Effector CD4-positive, alpha-beta T cell (primary cell): ENCODE data around the gene PRSS22.

Source experiments
- DNase-seq: peaks from one replicate; pipeline ENCODE4 v3.0.0-alpha.2; 2020

The PRSS22 gene

GRCh38 chr16:2881783-2882649, 24.0 kb upstream of the PRSS22 start:
- DNase-seq: peak; percentile 21

DNA sequence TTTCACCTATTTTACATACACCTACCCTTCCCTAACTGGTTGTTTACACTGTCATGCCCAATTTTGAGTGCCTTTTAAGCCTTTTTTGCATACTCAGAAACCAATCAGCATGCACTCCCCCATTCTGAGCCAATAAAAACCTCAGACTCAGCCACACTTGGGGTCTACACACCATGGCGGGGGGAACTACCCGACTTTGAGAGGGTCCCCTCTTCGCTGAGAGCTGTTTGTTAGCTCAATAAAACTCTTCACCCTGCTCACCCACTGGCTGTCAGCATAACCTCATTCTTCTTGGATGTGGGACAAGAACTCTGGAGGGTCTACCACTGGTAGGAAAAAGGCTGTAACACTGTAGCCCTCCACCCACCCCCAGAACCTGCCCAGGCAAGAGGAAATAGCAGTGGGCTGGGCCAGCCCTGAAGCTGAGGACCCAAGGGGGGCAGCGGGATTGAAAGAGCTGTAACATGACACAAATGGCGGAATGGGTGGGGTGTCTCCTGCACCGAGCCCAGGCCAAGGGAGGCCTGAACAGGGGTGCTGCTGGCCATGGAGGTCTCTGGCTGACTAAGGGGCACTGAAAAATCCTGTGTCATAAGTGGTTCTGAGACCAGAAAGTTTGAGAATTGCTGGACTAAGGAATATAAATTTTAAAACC, 22.0 kb upstream of the PRSS22 start:
- DNase-seq: no peak

- DNase-seq: peak; percentile 48
These were observed 17.0 kb upstream of the PRSS22 start for GRCh38 chr16:2874912-2875362.

DNA sequence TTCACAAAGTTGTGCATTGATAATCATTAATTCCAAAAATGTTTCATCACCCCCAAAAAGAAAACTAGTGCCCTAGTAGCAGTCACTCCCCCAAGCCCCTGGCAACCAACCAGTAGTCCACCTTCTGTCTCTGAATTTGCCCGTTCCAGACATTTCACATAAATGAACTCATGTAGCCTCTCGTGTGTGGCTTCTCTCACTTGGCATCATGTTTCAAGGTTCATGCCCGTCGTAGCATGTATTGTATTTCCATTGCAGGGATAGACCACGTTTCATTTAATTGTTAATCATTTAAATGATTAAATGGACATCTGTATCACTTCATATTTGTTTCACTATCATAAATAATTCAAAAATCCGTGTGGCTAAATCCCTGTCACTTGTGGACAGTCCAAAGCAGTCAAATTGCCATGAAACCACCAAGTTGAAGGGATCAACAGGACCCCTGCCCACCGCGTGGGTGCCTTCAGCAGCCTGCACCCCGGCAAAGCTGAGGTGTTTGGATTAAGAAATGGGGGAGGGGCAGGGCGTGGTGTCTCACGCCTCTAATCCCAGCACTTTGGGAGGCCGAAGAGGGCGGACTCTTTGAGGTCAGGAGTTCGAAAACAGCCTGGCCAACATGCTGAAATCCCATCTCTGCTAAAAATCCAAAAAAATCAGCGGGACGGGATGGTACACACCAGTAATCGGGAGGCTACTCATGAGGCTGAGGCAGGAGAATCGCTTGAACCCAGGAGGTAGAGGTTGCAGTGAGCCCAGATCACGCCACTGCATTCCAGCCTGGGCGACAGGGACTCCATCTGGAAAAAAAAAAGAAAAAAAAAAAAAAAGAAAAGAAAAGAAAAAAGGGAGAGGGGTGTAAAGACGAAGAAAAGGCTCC, 16.3 kb upstream of the PRSS22 start:
- no peak for DNase-seq

GRCh38 chr16:2871926-2872325, 14.0 kb upstream of the PRSS22 start:
- no peak for DNase-seq

DNA sequence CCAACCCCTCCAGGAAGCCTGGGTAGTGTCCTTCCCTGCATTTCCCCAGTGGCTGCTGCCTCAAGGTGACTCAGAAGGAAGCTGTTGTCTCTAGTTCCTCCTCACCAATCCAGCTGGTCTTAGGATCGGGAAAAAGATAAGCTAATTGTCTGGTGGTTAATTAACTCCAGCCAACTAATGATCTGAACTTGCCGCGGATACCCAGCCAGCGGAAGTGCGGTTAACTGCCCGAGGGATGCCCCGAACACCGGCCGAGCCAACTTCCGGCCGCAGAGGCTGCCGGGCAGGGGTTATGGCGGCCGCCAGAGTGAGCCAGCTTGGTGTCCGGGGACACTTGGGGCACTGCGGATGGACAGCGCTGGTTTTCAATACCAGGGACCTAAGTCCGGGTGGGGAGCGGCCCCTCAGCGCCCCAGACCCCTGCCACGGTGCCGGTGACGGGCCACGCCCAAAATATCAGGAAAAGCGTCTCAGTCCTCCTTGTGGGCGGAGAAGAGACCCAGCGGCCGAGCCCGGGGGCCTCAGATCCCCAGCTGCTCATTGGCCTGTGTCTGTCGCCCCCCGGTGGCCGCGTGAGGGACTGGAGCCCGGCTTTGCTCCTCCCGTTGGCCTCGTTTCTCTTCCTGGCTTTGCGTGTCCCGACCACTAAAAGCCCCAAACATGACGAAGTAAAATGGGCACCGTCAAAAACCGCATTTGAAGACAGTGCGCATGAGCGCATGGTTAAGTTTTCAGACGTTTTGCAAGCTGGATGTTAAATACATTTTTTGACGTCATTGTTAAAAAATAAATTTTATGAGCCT, 10.2 kb upstream of the PRSS22 start:
- DNase-seq: peak; percentile 92

GRCh38 chr16:2867661-2867986, 9.7 kb upstream of the PRSS22 start:
- DNase-seq: no peak

GRCh38 chr16:2866431-2866830, 8.5 kb upstream of the PRSS22 start:
- DNase-seq: no peak

DNA sequence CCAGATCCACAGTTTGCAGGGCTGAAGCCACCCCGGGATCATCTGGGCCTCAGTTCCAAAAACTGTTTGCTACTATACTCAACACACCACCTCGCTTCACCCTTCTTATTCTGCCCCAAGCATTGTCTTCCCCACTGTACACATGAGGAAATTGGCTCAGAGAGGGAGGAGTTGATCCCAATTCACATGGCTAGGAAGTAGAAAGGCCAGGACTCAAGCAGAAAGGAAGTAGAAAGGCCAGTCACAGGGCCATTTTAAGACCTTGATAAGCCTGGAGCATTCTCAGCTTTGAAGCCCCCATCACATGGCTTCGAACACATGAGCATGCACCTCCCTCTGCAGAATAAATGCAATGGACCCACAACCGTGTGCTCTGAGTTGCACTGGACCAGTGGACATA, 7.7 kb upstream of the PRSS22 start:
- no peak for DNase-seq

DNA sequence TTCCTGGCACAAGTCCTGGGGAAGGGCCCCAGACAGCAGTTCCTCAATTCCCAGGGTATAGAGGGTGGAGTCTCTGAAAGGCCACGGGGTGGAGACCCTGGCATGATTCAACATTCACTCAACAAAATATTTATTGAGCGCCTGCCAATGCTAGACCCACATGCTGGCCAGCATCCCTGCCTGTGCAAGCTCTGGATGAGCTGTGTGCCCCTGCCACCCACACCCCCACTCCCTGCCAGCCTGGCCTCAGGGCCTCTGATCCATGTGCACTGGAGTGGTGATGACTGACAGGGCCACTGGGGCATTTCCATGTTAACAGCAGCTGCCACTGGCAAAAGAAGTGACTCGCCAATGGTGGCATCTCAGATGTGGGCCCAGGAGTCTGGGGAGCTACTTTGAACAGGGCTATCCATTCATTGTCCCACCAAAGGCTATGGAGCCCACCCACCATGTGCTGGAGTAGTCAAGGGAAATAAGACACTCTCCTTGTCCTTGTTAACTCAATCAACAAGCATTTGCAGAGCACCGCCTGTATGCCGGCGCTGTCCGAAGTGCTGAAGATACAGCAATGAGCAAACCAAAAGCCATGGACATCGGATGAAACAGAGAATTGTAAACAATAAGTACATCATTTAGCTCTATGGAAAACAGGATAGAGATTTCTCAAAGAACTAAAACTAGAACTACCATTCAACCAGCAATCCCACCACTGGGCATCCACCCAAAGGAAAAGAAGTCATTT, 3.0 kb upstream of the PRSS22 start:
- no peak for DNase-seq

- DNase-seq: no peak
These were observed 1.8 kb upstream of the PRSS22 start for GRCh38 chr16:2859686-2860265.

DNA sequence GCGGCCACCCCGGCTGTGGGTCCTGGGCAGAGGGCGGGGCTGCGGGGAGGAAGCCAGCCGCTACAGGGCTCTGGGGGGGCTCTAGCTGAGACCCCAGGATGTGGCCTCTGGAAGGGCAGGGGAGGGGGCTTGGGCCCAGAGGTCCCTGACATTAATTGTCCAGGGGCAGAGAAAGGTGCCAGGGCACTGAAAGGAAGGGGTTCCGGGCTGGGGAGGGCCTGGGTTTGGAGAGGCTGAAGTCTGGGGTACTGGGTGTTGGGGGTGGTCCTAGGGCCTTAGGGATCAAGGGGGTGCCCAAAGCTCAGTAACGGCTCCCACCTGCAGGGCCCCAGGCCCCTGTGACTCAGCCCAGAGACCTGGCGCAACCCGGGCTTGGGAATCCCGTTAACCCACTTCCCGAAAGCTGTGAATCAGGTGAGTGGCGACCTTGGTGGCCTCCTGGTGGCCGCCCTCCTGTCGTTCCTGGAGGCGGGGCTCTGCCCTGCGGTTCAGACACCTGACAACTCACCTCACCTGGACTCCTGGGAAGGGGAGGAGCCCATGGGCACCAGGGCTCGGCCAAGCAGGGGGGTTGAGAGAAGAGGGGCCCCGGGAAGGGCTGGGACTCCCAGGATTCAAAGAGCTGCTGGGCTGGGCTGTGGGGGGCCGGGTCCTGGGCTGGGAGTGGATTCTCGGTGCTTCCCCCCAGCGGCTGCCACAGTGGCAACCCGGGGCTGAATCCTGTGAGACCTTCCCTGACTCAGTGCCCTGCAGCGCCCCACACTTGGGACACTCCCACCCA, 465 bp upstream of the PRSS22 start:
- DNase-seq: no peak

GRCh38 chr16:2856686-2857450, 1.1 kb downstream of the PRSS22 start:
- no peak for DNase-seq

DNA sequence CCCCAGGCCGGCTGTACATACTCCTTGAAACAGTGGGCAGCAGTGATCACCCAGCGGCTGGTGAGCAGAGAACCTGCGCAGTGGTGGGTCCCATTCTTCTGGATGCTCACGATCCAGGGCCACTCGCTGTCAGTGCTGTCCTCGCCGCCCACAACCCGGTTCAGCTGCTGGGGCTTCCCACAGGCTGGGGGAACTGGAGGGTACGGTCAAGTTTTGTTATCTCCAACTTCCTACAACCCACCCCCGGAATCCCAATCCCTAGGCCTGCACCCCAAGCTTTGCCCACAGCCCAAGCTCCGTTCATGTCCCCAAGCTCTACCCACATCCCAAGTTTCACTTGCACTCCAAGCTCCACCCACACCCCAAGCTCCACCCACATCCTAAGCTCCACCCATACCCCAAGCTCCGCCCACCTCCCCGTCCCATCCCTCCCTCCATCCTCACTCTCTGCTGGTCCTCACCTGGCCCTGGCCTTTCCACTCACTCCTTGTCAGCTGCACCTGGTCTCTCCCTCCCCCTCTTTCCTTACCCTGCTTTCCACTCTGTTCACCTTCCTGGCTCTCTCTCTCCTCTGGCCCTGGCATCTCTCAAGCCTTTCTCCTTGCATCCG, 1.8 kb downstream of the PRSS22 start:
- no peak for DNase-seq

- DNase-seq: no peak
These were observed 2.4 kb downstream of the PRSS22 start for GRCh38 chr16:2855536-2855935.

GRCh38 chr16:2854700-2855309, 3.2 kb downstream of the PRSS22 start:
- no peak for DNase-seq

- DNase-seq: no peak
These were observed 4.4 kb downstream of the PRSS22 start for GRCh38 chr16:2853531-2854073.

DNA sequence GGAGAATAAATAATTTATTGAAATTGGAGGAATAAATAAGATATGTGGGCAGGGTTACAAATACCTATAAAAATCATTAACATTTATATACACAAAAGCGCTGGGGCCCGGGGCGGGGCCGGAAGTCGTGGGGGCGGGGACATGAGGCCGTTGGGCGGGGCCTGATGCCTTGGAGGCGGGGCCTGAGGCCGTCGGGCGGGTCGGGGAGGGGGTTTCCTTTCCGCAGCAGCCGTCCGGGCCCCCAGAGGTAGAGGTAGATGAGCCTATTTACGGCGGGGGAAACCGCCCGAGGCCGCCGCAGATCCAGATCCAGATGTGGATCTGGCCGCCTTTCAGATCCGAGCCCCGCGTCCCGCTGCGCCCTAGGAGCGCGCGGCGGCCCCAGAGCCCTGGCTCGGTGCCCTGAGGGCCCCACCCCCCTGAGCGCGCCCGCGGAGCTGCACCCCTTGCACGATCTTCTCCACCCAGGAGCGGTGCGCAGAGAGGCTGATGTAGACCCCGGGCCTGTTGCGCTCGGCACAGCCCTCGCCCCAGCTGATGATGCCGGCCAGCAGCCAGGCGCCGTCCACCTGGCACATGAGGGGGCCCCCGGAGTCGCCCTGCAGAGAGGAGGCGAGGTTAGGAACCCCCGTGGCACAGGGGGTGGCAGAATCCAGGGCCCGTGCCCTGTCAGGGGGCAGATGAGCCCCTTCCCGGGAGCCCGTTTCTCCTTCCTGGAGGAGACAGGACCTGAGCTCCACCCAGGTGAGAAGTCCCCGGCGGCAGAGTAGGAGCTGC, 5.1 kb downstream of the PRSS22 start:
- no peak for DNase-seq
